Fibroblast of lung (primary cell): ENCODE results near the gene SPATA31D4.

Experiments used
- CTCF ChIP-seq, 2 donors: IDR thresholded peaks in 1 of 2; conservative IDR thresholded peaks in 1 of 2; 1 replicate in 1 of 2; 2 replicates in 1 of 2; pipeline ENCODE4 v1.5.1; 2011 to 2012; ENCODE audit warnings: low read length in 2 of 2, control low read depth in 1 of 2, inconsistent platforms in 1 of 2, low read depth in 1 of 2, mild to moderate bottlenecking in 1 of 2
- EZH2 ChIP-seq: IDR thresholded peaks from 2 replicates; pipeline ENCODE4 v1.5.1; 2012; ENCODE audit warnings: low read length, control low read depth, mild to moderate bottlenecking; ENCODE audit errors: missing control alignments

GRCh38 chr9:81886665-81887064, 41.6 kb upstream of the SPATA31D4 start:
- TF ChIP-seq CTCF (conservative IDR thresholded peaks at IDR 0.05 in 1 of 2, IDR thresholded peaks at IDR 0.05 in 1 of 2; ENCODE audit: low read depth in 1 of 2, low read length in 2 of 2) (no peak), EZH2 (no peak)
